ENCODE results near the gene OSER1. TPM values are rescaled to one million over a fixed set of nuclear protein-coding genes. Genes with fewer than 3 reads are reported as not detected.

Gene OSER1
- total RNA-seq, 1 donor from 2014 or later, result 35.2 TPM

DNA sequence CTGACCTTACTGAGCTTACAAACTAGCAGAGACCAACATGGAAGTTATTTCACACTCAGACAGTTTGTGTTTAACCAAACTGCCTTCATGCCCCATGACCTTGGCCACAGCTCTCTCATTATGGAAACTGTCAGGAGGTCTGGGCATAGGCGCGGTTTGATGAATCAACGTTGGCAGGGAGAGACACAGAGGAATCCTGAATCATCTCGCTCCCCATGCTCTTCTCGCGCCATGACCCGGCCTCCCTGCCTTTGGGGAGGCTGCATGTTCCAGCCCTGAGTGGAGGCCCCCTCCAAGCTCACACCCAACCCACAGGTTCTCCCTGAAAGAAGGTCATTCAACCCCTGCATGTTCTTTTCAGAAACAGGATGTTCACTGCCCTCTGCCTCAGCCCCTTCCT lies 20.6 kb upstream of the OSER1 start:
- DNase-seq, result no peak
- intact Hi-C loops (cut with micrococcal nuclease), result no loop called here
- no peak for ATAC-seq

DNA sequence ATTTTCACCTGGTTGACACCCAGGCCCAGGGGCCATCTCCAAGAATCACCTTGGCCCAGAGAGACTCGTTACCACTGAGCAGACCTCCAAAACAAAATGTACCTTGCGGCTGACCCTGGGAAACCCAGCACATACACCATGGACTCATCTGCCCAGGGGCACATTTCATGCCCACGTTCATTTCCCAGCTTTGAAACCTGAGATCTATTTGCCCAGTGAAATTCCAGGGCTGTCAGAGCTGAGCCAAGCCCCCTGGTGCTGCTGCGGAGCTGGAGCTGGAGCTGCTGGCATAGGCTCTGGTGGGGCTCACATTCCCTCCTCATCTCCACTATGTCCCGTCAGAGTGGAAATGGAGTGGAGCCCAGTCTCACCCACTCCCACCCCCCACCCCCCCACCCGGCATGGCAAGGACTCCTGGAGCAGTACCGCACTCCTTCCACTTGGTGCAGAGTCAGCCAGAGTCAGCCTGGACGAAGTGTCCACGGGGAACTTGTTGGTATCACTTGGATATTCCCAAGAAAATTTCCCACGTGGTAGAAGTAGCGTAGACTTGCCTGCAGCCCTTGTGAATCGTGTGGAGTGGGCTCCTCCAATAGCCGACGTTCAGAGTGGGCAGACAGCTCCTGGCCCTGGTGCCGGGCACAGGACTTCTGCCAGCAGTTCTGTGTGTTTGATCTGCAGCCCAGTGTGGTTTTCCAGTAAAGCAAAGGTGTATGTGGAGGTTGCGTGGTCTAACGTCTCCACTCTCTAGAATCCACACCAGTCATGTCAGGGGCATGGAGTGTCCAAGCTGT lies 18.1 kb upstream of the OSER1 start:
- no peak for DNase-seq
- intact Hi-C loops (cut with micrococcal nuclease), result no loop called here
- ATAC-seq, result peak; percentile 52

DNA sequence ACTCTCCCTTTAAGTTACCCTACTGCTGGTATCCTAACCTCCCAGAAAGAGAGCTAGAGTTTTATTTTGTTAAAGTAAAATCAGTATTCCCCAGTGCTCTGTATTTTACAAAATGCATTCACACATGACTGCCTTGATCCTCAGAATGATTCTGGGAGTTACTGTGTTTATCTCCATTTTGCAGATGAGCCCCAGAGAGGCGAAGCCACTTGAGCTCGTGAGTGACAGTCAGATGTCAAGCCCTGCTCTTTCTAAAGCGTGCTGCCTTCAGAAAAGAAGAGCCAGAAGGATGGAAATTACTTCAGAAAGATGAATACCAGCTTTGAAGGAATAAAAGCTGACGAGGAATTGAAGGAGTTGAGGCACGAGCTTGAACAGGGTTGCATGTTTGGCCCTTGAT lies 14.1 kb upstream of the OSER1 start:
- intact Hi-C loops (cut with micrococcal nuclease), result no loop called here
- ATAC-seq (no peak), DNase-seq (no peak)

DNA sequence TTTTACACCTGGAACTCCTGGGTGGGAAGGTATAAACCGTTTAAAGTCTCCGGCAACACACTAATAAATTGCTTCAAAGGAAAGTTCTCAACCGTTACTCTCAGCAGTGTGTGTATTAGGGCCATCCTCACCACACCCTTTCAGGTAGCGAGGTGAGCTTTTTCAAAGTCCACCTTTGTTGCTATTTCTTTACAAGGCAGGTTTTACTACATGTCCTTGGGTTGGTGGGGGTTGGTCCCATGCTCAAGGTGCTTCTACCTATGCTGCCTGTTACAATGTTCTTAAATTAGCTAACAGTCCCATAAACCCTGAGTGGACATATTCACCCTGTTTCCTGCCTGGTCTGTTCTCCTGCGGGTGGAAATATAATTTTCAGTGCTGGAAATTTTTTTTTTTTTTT lies 13.2 kb upstream of the OSER1 start:
- no peak for DNase-seq
- no peak for ATAC-seq
- intact Hi-C loops (cut with micrococcal nuclease), result no loop called here

DNA sequence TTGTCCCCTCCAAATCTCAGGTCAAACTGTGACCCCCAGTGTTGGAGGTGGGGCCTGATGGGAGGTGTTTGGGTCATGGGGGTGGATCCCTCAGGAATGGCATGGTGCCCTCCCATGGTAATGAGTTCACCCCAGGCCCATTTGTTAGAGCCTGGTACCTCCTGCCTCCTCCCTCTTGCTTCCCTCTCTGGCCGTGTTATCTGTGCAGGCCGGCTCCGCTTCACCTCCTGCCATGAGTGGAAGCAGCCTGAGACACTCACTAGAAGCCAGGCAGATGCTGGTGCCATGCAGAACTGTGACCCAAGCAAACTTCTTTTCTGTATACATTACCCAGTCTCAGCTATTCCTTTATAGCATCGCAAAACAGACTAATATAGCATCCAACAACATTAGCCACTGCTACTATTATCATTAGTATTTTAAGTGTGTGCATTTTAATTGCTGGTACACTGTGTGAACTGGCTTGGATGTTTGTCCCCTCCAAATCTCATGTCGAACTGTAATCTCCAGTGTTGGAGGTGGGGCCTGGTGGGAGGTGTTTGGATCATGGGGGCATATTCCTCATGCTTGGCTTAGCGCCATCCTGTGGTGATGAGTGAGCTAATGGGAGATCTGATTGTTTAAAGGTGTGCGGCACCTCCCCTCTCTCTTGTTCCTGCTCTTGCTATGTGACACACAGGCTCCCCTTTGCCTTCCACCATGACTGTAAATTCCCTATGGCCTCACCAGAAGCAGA lies 12.2 kb upstream of the OSER1 start:
- peak; percentile 66 for DNase-seq
- peak; percentile 83 for ATAC-seq
- intact Hi-C loops (cut with micrococcal nuclease), result no loop called here

DNA sequence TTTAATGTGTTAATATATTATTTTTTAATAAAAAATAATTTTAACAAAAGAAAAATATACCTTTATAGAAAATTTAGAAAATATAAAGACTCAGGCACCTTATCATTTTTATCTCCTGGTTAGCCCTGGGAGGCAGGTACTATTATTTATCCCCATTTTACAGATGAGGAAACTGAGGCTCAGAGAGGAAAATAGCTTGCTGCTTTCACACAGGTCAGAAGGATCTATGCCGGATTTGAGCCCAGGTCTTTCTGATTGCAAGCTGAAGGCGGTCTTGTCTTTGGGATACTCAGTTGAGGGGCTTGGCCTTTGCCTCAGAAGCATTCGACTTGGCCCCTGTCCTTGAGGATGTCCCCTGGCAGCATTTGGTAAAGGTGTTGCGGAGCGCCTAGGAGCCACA lies 11.5 kb upstream of the OSER1 start:
- DNase-seq, result no peak
- no peak for ATAC-seq
- intact Hi-C loops (cut with micrococcal nuclease), result no loop called here

DNA sequence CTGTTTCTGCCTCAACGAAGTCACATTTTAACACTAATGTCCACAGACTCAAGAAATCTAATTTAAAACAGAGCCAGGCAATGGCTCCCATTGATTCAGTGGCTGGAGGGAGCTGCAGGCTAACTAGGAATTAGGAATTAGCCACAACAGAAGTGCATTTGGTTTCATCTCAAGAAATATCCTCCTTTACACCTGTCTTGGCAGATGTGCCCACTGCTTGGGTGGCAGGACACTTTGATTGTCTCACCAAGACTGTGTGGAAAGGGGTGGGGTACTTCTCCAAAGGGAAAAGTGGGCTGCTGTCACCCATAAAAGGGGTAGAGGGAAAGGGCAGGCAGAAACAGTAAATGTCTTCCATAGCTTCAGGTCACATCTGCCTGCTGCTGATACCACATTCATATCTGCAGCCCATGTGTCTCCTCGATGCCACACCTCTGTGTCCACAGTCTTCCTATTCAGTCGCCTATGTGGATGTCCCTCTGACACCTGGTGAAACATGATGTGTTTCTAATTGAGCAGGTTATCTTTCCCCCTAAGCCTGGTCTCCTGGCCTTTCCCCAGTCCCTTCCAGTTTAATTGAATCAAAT lies 10.9 kb upstream of the OSER1 start:
- ATAC-seq (no peak), DNase-seq (no peak)
- intact Hi-C loops (cut with micrococcal nuclease), result no loop called here

DNA sequence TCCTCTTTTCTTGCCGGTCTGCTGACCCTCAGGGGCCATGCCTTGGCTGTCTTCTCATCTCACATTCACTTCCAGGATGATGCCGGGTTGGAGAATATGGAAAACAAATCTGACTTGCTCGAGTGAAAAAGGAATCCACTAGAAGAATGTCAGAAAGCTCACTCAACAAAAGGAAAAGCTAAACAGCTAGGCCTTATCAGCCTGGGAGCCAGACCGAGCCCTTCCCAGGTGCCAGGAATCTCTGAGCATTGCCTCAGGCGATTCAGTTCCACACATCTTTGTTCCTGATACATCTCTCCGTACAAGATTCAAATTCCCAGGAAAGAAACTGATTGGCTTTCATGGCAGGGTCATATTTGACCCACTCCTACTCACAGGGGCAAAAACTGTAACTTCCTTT lies 9.2 kb upstream of the OSER1 start:
- intact Hi-C loops (cut with micrococcal nuclease), result loop anchor here (10.0 kb wide), 1 partner anchor 245 kb away; no protein-coding TSS in a partner anchor
- DNase-seq (no peak), ATAC-seq (no peak)

DNA sequence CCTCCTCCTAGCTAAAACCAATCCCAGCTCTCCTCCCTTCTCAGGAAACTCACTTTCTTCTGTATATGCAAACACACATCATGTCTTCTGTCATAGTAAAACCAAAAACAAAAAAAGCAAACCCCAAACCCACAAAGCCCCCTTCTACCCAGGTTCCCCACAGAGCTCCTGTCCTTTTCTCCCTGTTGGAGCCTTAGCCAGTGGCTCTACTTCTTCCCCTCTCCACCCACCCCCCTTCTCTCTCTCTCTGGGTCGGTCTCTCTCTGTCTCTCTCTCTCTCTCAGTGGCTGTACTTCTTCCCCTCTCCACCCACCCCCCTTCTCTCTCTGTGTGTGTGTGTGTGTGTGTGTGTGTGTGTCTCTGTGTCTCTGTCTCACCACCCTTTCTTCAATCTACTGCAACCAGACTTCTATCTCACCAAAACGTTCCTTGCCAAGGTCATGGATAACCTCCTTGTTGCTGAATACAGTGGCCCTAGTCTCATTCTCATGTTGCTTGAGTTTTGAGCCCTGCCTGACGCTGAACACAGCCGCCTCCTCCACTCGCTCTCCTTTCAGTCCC lies 8.7 kb upstream of the OSER1 start:
- intact Hi-C loops (cut with micrococcal nuclease), result loop anchor here (10.0 kb wide), 1 partner anchor 246 kb away; no protein-coding TSS in a partner anchor
- peak; percentile 14 for ATAC-seq
- DNase-seq, result no peak

DNA sequence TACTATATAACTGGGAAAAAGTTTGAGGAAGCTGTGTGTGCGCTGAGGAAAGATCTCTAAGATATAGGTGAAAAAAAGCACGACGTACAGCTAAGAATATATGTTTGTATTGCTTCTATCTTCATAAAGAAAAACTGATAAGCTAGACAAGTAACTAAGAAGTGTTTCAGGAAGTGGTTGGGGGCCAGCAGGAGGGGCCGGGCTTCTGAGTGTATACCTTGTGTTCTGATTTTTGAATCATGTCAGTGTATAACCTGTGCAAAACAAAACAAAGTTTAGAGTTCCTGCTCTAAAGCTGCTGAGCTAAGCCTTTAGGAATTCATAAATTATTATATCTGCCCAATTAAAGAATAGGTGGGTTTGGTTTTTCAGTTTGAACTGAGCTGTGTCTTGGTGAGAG lies 7.9 kb upstream of the OSER1 start:
- no peak for DNase-seq
- intact Hi-C loops (cut with micrococcal nuclease), result loop anchor here (10.0 kb wide), 1 partner anchor 246 kb away; no protein-coding TSS in a partner anchor
- ATAC-seq, result no peak

DNA sequence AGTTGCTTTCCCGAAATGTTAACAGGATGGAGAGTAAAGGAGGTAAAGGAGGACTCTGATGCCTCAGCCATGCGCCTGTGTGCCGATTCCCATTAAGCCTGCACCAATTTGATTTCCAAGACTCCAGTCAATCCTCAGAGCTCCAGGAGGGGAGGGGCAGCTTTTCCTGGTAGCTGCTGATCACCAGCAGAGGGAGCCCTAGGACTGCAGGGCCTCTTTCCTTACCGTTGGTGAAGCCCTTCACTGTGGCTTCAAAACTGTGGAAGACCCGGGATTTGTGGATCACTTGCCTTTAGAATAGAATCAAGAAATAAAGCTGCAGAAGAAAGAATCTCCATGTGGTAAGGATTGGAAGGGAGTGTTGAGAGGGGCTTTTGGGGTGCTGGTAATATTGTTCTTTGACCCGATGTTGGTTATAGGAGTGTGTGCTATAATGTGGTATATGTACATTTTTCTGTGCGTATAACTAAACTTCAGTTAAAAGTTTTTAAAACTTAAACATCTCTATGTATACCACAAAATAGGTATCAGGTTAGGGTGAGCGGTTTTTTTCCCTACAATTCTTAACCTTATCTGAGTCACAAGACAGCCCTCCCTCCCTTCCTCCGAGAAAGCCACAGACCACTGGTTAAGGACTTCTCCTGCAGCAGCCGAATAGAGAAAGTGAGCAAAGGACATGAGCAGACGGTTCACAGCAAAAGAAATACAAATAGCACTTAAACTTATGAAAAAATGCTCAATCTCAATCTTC lies 6.9 kb upstream of the OSER1 start:
- DNase-seq (peak; percentile 72), ATAC-seq (peak; percentile 82)
- intact Hi-C loops (cut with micrococcal nuclease), result loop anchor here (2.0 to 10.0 kb wide), 3 partner anchors 93 to 247 kb away; partner anchors contain the start of gene FITM2

DNA sequence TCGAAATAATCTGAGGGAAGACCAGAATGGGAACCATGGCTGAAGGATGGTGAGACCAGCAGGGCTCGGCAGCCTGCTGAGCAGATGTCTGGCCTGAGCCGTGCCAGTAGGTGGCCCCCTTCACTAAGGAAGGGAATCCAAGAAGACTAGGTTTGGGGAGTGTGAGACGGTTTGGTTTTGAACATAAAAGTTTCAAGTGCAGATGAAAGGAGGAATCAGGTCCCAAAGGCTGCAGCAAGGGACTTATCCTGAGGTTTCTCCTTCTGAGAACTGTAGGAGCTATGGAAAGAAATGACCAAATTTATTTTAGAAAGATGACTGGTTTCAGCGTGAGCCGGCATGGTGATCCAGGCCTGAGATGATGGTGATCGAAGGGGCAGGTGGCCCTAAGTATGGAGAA lies 4.6 kb upstream of the OSER1 start:
- intact Hi-C loops (cut with micrococcal nuclease), result loop anchor here (10.0 kb wide), 1 partner anchor 250 kb away; no protein-coding TSS in a partner anchor
- ATAC-seq, result no peak
- DNase-seq, result peak; percentile 77

DNA sequence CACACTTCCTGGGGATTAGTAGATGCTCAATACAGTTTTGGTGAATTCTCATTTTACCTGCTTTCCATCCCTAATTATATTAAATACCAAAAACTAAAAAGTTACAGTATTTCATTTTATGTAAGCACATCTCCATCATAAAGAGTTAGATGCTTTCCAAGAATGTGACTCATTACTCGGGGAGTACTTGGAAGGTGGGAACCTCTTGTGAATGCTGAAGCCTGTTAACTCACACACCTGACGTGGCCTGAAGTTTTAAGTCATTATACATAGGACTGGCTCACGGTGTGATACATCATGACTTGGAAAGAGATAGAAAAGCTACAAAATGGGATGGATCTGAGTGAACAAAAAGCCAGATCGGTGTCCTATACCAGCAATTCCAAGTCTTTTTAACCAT lies 2.2 kb upstream of the OSER1 start:
- DNase-seq (no peak), ATAC-seq (no peak)
- intact Hi-C loops (cut with micrococcal nuclease), result loop anchor here (10.0 kb wide), 1 partner anchor 252 kb away; no protein-coding TSS in a partner anchor

DNA sequence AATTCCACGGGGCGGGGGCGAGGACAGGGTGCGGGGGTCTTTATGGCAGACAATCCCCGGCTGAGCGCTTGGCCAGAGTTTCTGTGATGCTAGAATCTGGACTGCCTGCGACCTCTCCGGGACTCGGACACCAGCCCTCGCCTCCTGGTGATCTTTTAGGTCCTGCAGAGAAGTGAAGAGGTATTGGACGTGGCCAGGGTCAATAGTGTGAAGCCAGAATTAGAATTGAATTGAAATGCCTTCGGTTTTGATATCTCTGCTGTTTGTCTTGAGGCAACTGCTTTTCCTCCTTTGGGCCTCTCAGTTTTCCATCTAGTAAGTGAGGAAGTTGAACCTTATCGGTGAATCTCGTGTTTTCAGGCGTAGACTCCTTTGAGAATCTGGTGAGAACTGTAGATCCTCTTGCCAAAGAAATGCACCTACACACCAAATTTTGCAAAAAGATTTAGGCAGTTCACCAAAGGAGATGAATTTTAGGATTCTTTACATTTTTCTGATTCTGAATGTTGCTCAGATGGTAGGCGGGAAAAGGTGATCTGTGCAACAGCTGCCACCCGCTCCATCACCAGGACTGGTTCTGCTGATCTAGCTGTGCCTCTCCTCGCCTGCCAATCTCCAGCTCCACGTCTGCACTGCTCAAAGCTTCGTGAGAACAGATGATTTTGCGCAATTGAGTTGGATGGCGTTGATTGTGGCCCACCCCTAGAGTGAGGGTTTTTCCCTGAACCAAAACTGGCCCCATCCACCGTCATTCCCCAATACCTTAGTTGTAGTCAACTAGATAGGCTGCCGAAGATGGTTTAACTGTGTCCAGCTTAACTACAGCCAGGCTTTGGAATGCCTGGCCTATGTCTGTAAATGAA lies 837 bp upstream of the OSER1 start:
- intact Hi-C loops (cut with micrococcal nuclease), result loop anchor here (10.0 kb wide), 1 partner anchor 253 kb away; no protein-coding TSS in a partner anchor
- ATAC-seq (no peak), DNase-seq (peak; percentile 34)

DNA sequence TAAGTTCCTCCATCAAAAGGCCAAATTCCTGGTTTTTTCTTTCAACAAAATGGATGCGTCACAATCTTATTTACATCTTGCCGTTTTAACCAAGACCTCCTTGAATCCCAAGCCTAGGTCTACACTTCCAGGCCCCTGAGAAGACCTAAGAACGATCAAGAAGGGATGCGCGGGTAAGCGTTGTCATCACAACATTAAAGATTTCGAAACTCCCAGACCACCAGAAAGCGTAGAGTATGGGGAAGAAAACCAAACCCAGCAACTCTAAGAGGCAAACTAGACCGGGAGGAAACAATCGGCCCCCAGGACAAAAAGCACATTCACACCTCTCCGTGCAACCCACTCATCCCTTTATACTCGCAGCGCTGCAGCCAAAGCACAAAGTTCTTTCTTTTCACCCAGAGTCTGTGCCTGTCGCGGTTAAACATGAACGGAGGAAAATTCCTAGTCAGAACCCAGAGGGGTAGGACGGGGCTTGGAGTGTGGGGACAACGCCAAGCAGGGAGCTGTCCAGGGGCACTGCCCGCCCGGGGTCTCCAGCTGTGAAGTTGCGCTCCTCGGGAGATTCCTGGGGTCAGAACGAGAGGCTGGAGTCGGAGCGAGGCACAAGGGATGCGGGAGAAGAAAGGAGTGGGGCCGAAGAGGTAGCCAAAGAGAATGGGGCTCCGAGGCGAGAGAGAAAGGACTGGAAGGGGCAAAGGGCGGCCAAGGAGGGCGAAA lies 725 bp downstream of the OSER1 start:
- DNase-seq, result no peak
- ATAC-seq, result peak; percentile 10
- intact Hi-C loops (cut with micrococcal nuclease), result loop anchor here (10.0 kb wide), 1 partner anchor 255 kb away; no protein-coding TSS in a partner anchor

DNA sequence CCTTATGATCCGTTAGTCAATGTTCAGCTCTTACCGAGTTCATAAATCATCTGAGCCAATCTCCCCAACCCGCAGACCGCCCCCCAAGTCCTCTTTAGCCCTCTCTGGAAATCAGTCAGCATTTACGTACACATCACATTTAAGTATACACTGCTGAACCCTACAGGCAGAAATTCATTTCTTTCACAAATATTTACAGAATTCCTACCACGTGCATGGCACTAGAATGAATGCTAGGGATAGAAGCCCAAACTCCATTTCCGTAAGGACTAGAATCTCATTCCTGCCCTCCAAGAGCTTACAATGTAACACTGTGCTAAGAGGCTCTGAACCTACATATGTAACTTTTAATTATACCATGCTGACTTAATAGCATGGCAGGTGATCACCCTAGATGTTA lies 1.8 kb downstream of the OSER1 start:
- ATAC-seq (no peak), DNase-seq (no peak)
- intact Hi-C loops (cut with micrococcal nuclease), result no loop called here

DNA sequence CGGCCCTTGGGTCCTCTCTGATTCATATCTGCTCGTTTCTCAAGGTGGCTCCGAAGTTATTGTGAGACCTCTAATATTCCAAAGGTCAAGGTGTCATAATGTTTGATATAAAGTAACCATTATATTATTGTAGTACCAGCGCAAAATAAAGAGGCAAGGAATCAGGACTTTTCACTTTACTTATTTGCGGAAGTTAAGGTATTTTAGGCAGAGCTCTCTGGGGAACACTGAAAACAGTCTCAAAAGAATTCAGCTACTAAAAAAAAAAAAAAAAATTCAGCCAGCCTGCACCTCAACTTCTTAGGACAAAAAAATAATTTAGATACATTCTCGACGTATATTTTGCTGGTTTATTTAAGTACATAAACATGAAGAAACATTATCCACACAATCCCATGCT lies 2.4 kb downstream of the OSER1 start:
- intact Hi-C loops (cut with micrococcal nuclease), result no loop called here
- no peak for DNase-seq
- no peak for ATAC-seq

Data from left ventricle myocardium superior (tissue), 1 donor.